ENCODE data around the gene COMT.

- TF ChIP-seq, protein P1, sequence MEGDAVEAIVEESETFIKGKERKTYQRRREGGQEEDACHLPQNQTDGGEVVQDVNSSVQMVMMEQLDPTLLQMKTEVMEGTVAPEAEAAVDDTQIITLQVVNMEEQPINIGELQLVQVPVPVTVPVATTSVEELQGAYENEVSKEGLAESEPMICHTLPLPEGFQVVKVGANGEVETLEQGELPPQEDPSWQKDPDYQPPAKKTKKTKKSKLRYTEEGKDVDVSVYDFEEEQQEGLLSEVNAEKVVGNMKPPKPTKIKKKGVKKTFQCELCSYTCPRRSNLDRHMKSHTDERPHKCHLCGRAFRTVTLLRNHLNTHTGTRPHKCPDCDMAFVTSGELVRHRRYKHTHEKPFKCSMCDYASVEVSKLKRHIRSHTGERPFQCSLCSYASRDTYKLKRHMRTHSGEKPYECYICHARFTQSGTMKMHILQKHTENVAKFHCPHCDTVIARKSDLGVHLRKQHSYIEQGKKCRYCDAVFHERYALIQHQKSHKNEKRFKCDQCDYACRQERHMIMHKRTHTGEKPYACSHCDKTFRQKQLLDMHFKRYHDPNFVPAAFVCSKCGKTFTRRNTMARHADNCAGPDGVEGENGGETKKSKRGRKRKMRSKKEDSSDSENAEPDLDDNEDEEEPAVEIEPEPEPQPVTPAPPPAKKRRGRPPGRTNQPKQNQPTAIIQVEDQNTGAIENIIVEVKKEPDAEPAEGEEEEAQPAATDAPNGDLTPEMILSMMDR (IDR thresholded peaks at IDR 0.05) = no peak
- TF ChIP-seq POLR2A (IDR thresholded peaks at IDR 0.05) (no peak), EP300 (IDR thresholded peaks at IDR 0.05) (no peak)
Observed at GRCh38 chr22:20002128-20002527, 60.6 kb downstream of the COMT start.
